Stomach (tissue), 9 donors: ENCODE measurements around the gene CLK2. TPM values are rescaled to one million over a fixed set of nuclear protein-coding genes. Genes with fewer than 3 reads are reported as not detected.
"Not testable (repeated sequence)": the region's sequence is repeated elsewhere in the genome, so short reads cannot be mapped to it uniquely, and the experiment has no call there.

Experiments used
- DNase-seq, 2 donors: peaks; one replicate each; pipeline versions ENCODE4 v3.0.0 to v3.0.0-alpha.2; 2013 to 2019
- H3K27ac ChIP-seq, 5 donors: fragments of 200-600 bp in 4 of 5; sonication (generic) in 4 of 5; one replicate each; pipeline ENCODE4 v1.5.1; 2013 to 2019; ENCODE audit warnings: mild to moderate bottlenecking in 1 of 5, moderate library complexity in 1 of 5
- H3K27me3 ChIP-seq, 3 donors: fragments of 200-600 bp; sonication (generic); one replicate each; pipeline ENCODE4 v1.5.1; 2017 to 2019; ENCODE audit warnings: mixed run types in 1 of 3
- H3K36me3 ChIP-seq, 4 donors: fragments of 200-600 bp; sonication (generic); 1 replicate in 3 of 4; 2 replicates in 1 of 4; pipeline ENCODE4 v1.5.1; 2016 to 2019
- H3K4me1 ChIP-seq, 4 donors: fragments of 200-600 bp; sonication (generic); one replicate each; pipeline ENCODE4 v1.5.1; 2016 to 2019
- H3K4me3 ChIP-seq, 4 donors: fragments of 200-600 bp; sonication (generic) in 3 of 4; one replicate each; pipeline ENCODE4 v1.5.1; 2016 to 2019; ENCODE audit warnings: mild to moderate bottlenecking in 1 of 4
- H3K9me3 ChIP-seq, 4 donors: fragments of 200-600 bp; sonication (generic); one replicate each; pipeline ENCODE4 v1.5.1; 2016 to 2019
- CTCF ChIP-seq, 7 experiments: fragments of 450-650 bp in 4 of 7; fragments of 200-600 bp in 3 of 7; sonication (generic) in 3 of 7; IDR thresholded peaks; one replicate each; pipeline ENCODE4 v1.5.1; 2016 to 2019; ENCODE audit warnings: antibody characterized with exemption in 7 of 7, control low read depth in 2 of 7, mild to moderate bottlenecking in 1 of 7
- EP300 ChIP-seq: sonication (generic); formaldehyde crosslinking; IDR thresholded peaks from one replicate; pipeline ENCODE4 v1.6.1; 2017; ENCODE audit warnings: antibody characterized with exemption
- POLR2A ChIP-seq, 4 donors: fragments of 450-650 bp; IDR thresholded peaks; one replicate each; pipeline ENCODE4 v1.6.1; 2016; ENCODE audit warnings: antibody characterized with exemption in 4 of 4, control low read depth in 2 of 4, mild to moderate bottlenecking in 1 of 4, moderate library complexity in 1 of 4
- POLR2AphosphoS5 ChIP-seq, 3 donors: sonication (generic); formaldehyde crosslinking; IDR thresholded peaks; one replicate each; pipeline ENCODE4 v1.6.1; 2016; ENCODE audit warnings: antibody characterized with exemption in 3 of 3
- WGBS, 5 donors: extraction: QIAGEN DNeasy Blood & Tissue Kit in 3 of 5; methylation state at CpG; one replicate each; pipeline versions ENCODE4 v1.1.5 to v1.1.7; 2013 to 2018; 5-methylcytosine and 5-hydroxymethylcytosine counted together
- intact Hi-C: fragments of 100-400 bp; cut with DNase I; formaldehyde crosslinking; loops from one replicate; pipeline ENCODE4 v1.15.1; 2023; ENCODE audit warnings: low total_unique reads
- polyA plus RNA-seq, 3 donors: library from polyadenylated mRNA; stranded (reverse); fragments of 200-250 nt; gene quantifications; one replicate each; pipeline ENCODE4 v1.2.3, GENCODE V29; 2013
- total RNA-seq, 5 donors: library from RNA; depleted of rRNA; stranded (reverse); fragments of >200 nt; gene quantifications; one replicate each; pipeline versions ENCODE4 v1.1.0 to v1.2.3, GENCODE V29; 2014 to 2016
- donor health status: healthy with polysubstance abuse.
- donor health status: Bipolar disorder and iron deficiency.
- donor health status: healthy.

CLK2 gene
- total and polyA plus RNA-seq, 8 donors = 16.0 to 77.6 (median 43.3) TPM

- WGBS, 5 donors = 74 to 86% (median 83%) methylated on average over 7 of the region's 7 CpGs
- no peak for DNase-seq
- no peaks in the 10 kb centered on the region for H3K9me3 ChIP-seq
- H3K4me3 ChIP-seq = no peak overlapping the region
- peaks cover 11 to 49% (median 28%) of the 10 kb centered on the region in 4 donors for H3K4me1 ChIP-seq
- no peaks in the 10 kb centered on the region for H3K27me3 ChIP-seq
- H3K27ac ChIP-seq = no peak overlapping the region
- TF ChIP-seq EP300 (no peak), CTCF (IDR thresholded peaks at IDR 0.05) (no peak), POLR2A (IDR thresholded peaks at IDR 0.05) (no peak), POLR2AphosphoS5 (IDR thresholded peaks at IDR 0.05) (no peak)
- no peaks in the 10 kb centered on the region for H3K36me3 ChIP-seq
- intact Hi-C loops = loop anchor here (10.0 kb wide), 1 partner anchor 48 kb away; the partner anchor contains the start of genes KRTCAP2 and TRIM46
Observed at GRCh38 chr1:155223047-155223446, 50.3 kb downstream of the CLK2 start.

- intact Hi-C loops = loop anchor here (10.0 kb wide), 1 partner anchor 46 kb away; the partner anchor contains the start of genes KRTCAP2 and TRIM46
- H3K4me3 ChIP-seq, H3K27me3 ChIP-seq, H3K9me3 ChIP-seq, H3K27ac ChIP-seq, DNase-seq, H3K36me3 ChIP-seq: not testable (repeated sequence)
- H3K4me1 ChIP-seq = peaks cover 5 to 28% (median 11%) of the 10 kb centered on the region in 4 donors
- 81 to 87% (median 84%) methylated on average over 10 of the region's 10 CpGs for WGBS, 5 donors
Observed at GRCh38 chr1:155220211-155220965, 52.9 kb downstream of the CLK2 start.

GRCh38 chr1:155219592-155220031 is 53.7 kb downstream of the CLK2 start:
- Histone ChIP-seq H3K27me3 (no peaks in the 10 kb centered on the region), H3K9me3 (no peaks in the 10 kb centered on the region), H3K4me1 (peaks cover 5 to 20% (median 9%) of the 10 kb centered on the region in 4 donors), H3K27ac (peak overlapping the region in 1 of 5 donors; percentile 5), H3K4me3 (peak overlapping the region in 1 of 4 donors; percentile 5), H3K36me3 (peaks cover 0 to 17% (median 10%) of the 10 kb centered on the region in 4 donors)
- DNase-seq = peak in 1 of 2 donors; percentile 69
- WGBS, 5 donors = 6 to 21% (median 9%) methylated on average over 1 of the region's 1 CpG
- intact Hi-C loops = loop anchor here (10.0 kb wide), 1 partner anchor 45 kb away; the partner anchor contains the start of genes KRTCAP2 and TRIM46
- TF ChIP-seq EP300 (no peak), POLR2AphosphoS5 (IDR thresholded peaks at IDR 0.05) (no peak), CTCF (IDR thresholded peaks at IDR 0.05) (no peak), POLR2A (IDR thresholded peaks at IDR 0.05) (no peak)

GRCh38 chr1:155218854-155219591 is 54.3 kb downstream of the CLK2 start:
- peak in 1 of 2 donors; percentile 87 for DNase-seq
- H3K27ac ChIP-seq = peak overlapping the region in 1 of 5 donors; percentile 5
- no peaks in the 10 kb centered on the region for H3K27me3 ChIP-seq
- TF ChIP-seq POLR2A (IDR thresholded peaks at IDR 0.05) (no peak), POLR2AphosphoS5 (IDR thresholded peaks at IDR 0.05) (peak in 1 of 3 donors; percentile 57)
- H3K4me3 ChIP-seq = peak overlapping the region in 1 of 4 donors; percentile 5
- H3K9me3 ChIP-seq = no peaks in the 10 kb centered on the region
- H3K4me1 ChIP-seq = peaks cover 5 to 14% (median 9%) of the 10 kb centered on the region in 4 donors
- WGBS, 5 donors = 35 to 43% (median 41%) methylated on average over 7 of the region's 7 CpGs
- intact Hi-C loops = no loop called here
- peaks cover 0 to 19% (median 11%) of the 10 kb centered on the region in 4 donors for H3K36me3 ChIP-seq

- intact Hi-C loops = not testable (repeated sequence)
- 29 to 79% (median 76%) methylated on average over 1 to 9 of the region's 10 CpGs for WGBS, 5 donors
Observed at GRCh38 chr1:155214702-155215101, 58.6 kb downstream of the CLK2 start.

More at GRCh38 chr1:155214702-155215101, 58.6 kb downstream of the CLK2 start:
- DNase-seq, H3K27me3 ChIP-seq, H3K9me3 ChIP-seq, H3K27ac ChIP-seq, H3K4me3 ChIP-seq: not testable (repeated sequence)
- peaks cover 0 to 42% (median 28%) of the 10 kb centered on the region in 4 donors for H3K36me3 ChIP-seq
- peaks cover 8 to 21% (median 13%) of the 10 kb centered on the region in 4 donors for H3K4me1 ChIP-seq

Other genes starting within 250 kb of the CLK2 start
- 100 to 1,000 TPM in 1 of 5 donors, not detected in 4; 158 TPM for gene DCST2, start 239.7 kb downstream of the CLK2 start, total RNA-seq
- gene DCST2, start 239.7 kb downstream of the CLK2 start, polyA plus RNA-seq = 1 to 10 TPM; 1.6 to 6.6 (median 6.1) TPM
- gene DCST1, start 239.7 kb downstream of the CLK2 start, total RNA-seq = under 1 TPM in 2 of 5 donors, not detected in 3; 0.18 to 0.89 TPM
- gene DCST1, start 239.7 kb downstream of the CLK2 start, polyA plus RNA-seq = under 1 TPM in 1 of 3 donors, not detected in 2; 0.13 TPM
- gene ADAM15, start 222.2 kb downstream of the CLK2 start, total RNA-seq = 100 to 1,000 TPM in 4 of 5 donors, 10 to 100 TPM in 1; 56.2 to 335 (median 126) TPM
- gene ADAM15, start 222.2 kb downstream of the CLK2 start, polyA plus RNA-seq = 100 to 1,000 TPM; 149 to 267 (median 159) TPM
- 1 to 10 TPM in 3 of 5 donors, not detected in 2; 3.5 to 9.9 (median 5.8) TPM for gene EFNA4, start 209.8 kb downstream of the CLK2 start, total RNA-seq
- 10 to 100 TPM in 1 of 3 donors, 1 to 10 TPM in 2; 4.3 to 13.2 (median 6.7) TPM for gene EFNA4, start 209.8 kb downstream of the CLK2 start, polyA plus RNA-seq
- gene EFNA3, start 194.7 kb downstream of the CLK2 start, total RNA-seq = not detected
- gene EFNA3, start 194.7 kb downstream of the CLK2 start, polyA plus RNA-seq = 1 to 10 TPM in 2 of 3 donors, under 1 TPM in 1; 0.76 to 4.9 (median 1.5) TPM
- gene EFNA1, start 145.6 kb downstream of the CLK2 start, total RNA-seq = 10 to 100 TPM; 12.2 to 75.3 (median 36.0) TPM
- 10 to 100 TPM; 31.3 to 65.8 (median 47.7) TPM for gene EFNA1, start 145.6 kb downstream of the CLK2 start, polyA plus RNA-seq
- gene SLC50A1, start 137.7 kb downstream of the CLK2 start, total RNA-seq = 100 to 1,000 TPM in 1 of 5 donors, 10 to 100 TPM in 3, 1 to 10 TPM in 1; 4.5 to 114 (median 22.5) TPM
- 10 to 100 TPM; 39.7 to 48.3 (median 40.2) TPM for gene SLC50A1, start 137.7 kb downstream of the CLK2 start, polyA plus RNA-seq
- gene DPM3, start 133.0 kb downstream of the CLK2 start, total RNA-seq = 10 to 100 TPM in 4 of 5 donors, not detected in 1; 13.3 to 51.3 (median 38.3) TPM
- 100 to 1,000 TPM; 192 to 301 (median 220) TPM for gene DPM3, start 133.0 kb downstream of the CLK2 start, polyA plus RNA-seq
- gene KRTCAP2, start 100.2 kb downstream of the CLK2 start, total RNA-seq = 100 to 1,000 TPM in 3 of 5 donors, 10 to 100 TPM in 2; 60.8 to 238 (median 133) TPM
- gene KRTCAP2, start 100.2 kb downstream of the CLK2 start, polyA plus RNA-seq = 100 to 1,000 TPM; 183 to 399 (median 242) TPM
- 10 to 100 TPM in 1 of 5 donors, 1 to 10 TPM in 1, under 1 TPM in 1, not detected in 2; 0.73 to 16.9 (median 5.4) TPM for gene TRIM46, start 99.7 kb downstream of the CLK2 start, total RNA-seq
- under 1 TPM; 0.58 to 0.68 (median 0.61) TPM for gene TRIM46, start 99.7 kb downstream of the CLK2 start, polyA plus RNA-seq
- 10 to 100 TPM; 11.0 to 65.9 (median 25.4) TPM for gene THBS3, start 65.6 kb downstream of the CLK2 start, total RNA-seq
- 10 to 100 TPM; 11.0 to 27.9 (median 17.8) TPM for gene THBS3, start 65.6 kb downstream of the CLK2 start, polyA plus RNA-seq
- gene MTX1, start 64.8 kb downstream of the CLK2 start, total RNA-seq = 10 to 100 TPM in 4 of 5 donors, 1 to 10 TPM in 1; 1.2 to 54.9 (median 25.2) TPM
- 10 to 100 TPM; 48.3 to 71.1 (median 58.2) TPM for gene MTX1, start 64.8 kb downstream of the CLK2 start, polyA plus RNA-seq
- gene ENTREP3, start 18.0 kb downstream of the CLK2 start, total RNA-seq = 10 to 100 TPM in 4 of 5 donors, 1 to 10 TPM in 1; 2.8 to 77.9 (median 19.6) TPM
- gene ENTREP3, start 18.0 kb downstream of the CLK2 start, polyA plus RNA-seq = 10 to 100 TPM in 2 of 3 donors, 1 to 10 TPM in 1; 9.7 to 20.5 (median 11.6) TPM
- gene SCAMP3, start 11.1 kb downstream of the CLK2 start, total RNA-seq = 10 to 100 TPM in 4 of 5 donors, 1 to 10 TPM in 1; 7.0 to 32.6 (median 24.1) TPM
- 10 to 100 TPM; 25.8 to 48.4 (median 45.4) TPM for gene SCAMP3, start 11.1 kb downstream of the CLK2 start, polyA plus RNA-seq
- 10 to 100 TPM in 1 of 5 donors, 1 to 10 TPM in 4; 1.1 to 13.6 (median 2.7) TPM for gene HCN3, start 4.0 kb upstream of the CLK2 start, total RNA-seq
- 1 to 10 TPM in 2 of 3 donors, under 1 TPM in 1; 0.46 to 3.1 (median 1.1) TPM for gene HCN3, start 4.0 kb upstream of the CLK2 start, polyA plus RNA-seq
- gene PKLR, start 27.9 kb upstream of the CLK2 start, total RNA-seq = 1 to 10 TPM in 1 of 5 donors, not detected in 4; 4.6 TPM
- not detected for gene PKLR, start 27.9 kb upstream of the CLK2 start, polyA plus RNA-seq
- gene FDPS, start 35.4 kb upstream of the CLK2 start, total RNA-seq = 100 to 1,000 TPM in 1 of 5 donors, 10 to 100 TPM in 4; 27.7 to 223 (median 72.4) TPM
- 100 to 1,000 TPM; 149 to 229 (median 199) TPM for gene FDPS, start 35.4 kb upstream of the CLK2 start, polyA plus RNA-seq
- 100 to 1,000 TPM in 1 of 5 donors, 10 to 100 TPM in 3, 1 to 10 TPM in 1; 9.5 to 164 (median 31.3) TPM for gene RUSC1, start 47.4 kb upstream of the CLK2 start, total RNA-seq
- gene RUSC1, start 47.4 kb upstream of the CLK2 start, polyA plus RNA-seq = 10 to 100 TPM; 25.6 to 32.7 (median 31.4) TPM